ENCODE measurements around the gene ADORA2A.

- TF ChIP-seq, protein P1, sequence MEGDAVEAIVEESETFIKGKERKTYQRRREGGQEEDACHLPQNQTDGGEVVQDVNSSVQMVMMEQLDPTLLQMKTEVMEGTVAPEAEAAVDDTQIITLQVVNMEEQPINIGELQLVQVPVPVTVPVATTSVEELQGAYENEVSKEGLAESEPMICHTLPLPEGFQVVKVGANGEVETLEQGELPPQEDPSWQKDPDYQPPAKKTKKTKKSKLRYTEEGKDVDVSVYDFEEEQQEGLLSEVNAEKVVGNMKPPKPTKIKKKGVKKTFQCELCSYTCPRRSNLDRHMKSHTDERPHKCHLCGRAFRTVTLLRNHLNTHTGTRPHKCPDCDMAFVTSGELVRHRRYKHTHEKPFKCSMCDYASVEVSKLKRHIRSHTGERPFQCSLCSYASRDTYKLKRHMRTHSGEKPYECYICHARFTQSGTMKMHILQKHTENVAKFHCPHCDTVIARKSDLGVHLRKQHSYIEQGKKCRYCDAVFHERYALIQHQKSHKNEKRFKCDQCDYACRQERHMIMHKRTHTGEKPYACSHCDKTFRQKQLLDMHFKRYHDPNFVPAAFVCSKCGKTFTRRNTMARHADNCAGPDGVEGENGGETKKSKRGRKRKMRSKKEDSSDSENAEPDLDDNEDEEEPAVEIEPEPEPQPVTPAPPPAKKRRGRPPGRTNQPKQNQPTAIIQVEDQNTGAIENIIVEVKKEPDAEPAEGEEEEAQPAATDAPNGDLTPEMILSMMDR (IDR thresholded peaks at IDR 0.05 in 2 of 3, conservative IDR thresholded peaks at IDR 0.05 in 1 of 3; ENCODE audit: borderline replicate concordance in 1 of 3, insufficient read depth in 1 of 3, low read depth in 2 of 3, low read length in 2 of 3) = no peak
- TF ChIP-seq EGR1 (IDR thresholded peaks at IDR 0.05; ENCODE audit: low read depth) (no peak), POLR2A (IDR thresholded peaks at IDR 0.05; ENCODE audit: borderline replicate concordance, extremely low read depth, insufficient read depth, insufficient read length) (no peak), RAD21 (IDR thresholded peaks at IDR 0.05; ENCODE audit: low read depth) (no peak), MAX (IDR thresholded peaks at IDR 0.05) (no peak), POLR2AphosphoS5 (IDR thresholded peaks at IDR 0.05; ENCODE audit: low read depth, low read length) (no peak), ZFX (IDR thresholded peaks at IDR 0.05) (no peak), EZH2 (IDR thresholded peaks at IDR 0.05) (no peak), CEBPB (IDR thresholded peaks at IDR 0.05; ENCODE audit: low read depth) (no peak), REST (IDR thresholded peaks at IDR 0.05; ENCODE audit: low read depth) (no peak), EZH2phosphoT487 (IDR thresholded peaks at IDR 0.05; ENCODE audit: borderline replicate concordance) (no peak)
- TF ChIP-seq, protein P2, sequence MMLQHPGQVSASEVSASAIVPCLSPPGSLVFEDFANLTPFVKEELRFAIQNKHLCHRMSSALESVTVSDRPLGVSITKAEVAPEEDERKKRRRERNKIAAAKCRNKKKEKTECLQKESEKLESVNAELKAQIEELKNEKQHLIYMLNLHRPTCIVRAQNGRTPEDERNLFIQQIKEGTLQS (IDR thresholded peaks at IDR 0.05) = no peak
These were observed 35.6 kb upstream of the ADORA2A start for GRCh38 chr22:24391836-24392217.
